GM23338 (cell line): ENCODE measurements around the gene CDH7. TPM values are rescaled to one million over a fixed set of nuclear protein-coding genes. Genes with fewer than 3 reads are reported as not detected.

Experiments used
- ATAC-seq: fragments of 200-7000 bp; cut with Tn5 transposase; 3 replicates; pipeline ENCODE4 v1.9.1; 2020
- DNase-seq: peaks from one replicate; pipeline ENCODE4 v3.0.0-alpha.2; 2015; ENCODE audit warnings: low spot score
- H2AFZ ChIP-seq: fragments of 200-600 bp; sonication (generic); 2 replicates; pipeline ENCODE4 v1.8.0; 2016; ENCODE audit warnings: antibody characterized with exemption, mild to moderate bottlenecking, moderate library complexity
- H3F3A ChIP-seq: fragments of 200-600 bp; sonication (generic); replicated peaks from 2 replicates; pipeline ENCODE4 v1.8.0; 2017; ENCODE audit warnings: antibody characterized with exemption, mixed run types, low read depth
- H3K27ac ChIP-seq: fragments of 200-600 bp; sonication (generic); 2 replicates; pipeline ENCODE4 v1.6.1; 2016; ENCODE audit warnings: low read depth
- H3K27me3 ChIP-seq: fragments of 200-600 bp; sonication (generic); 2 replicates; pipeline ENCODE4 v1.8.0; 2016; ENCODE audit warnings: mild to moderate bottlenecking, mixed run types, moderate library complexity; ENCODE audit not compliant: insufficient read depth
- H3K36me3 ChIP-seq: fragments of 200-600 bp; sonication (generic); 2 replicates; pipeline ENCODE4 v1.8.0; 2016; ENCODE audit warnings: mild to moderate bottlenecking; ENCODE audit not compliant: insufficient read depth
- H3K4me1 ChIP-seq: fragments of 200-600 bp; sonication (generic); 2 replicates; pipeline ENCODE4 v1.8.0; 2016; ENCODE audit warnings: mild to moderate bottlenecking, moderate library complexity; ENCODE audit not compliant: insufficient read depth
- H3K4me2 ChIP-seq: fragments of 200-600 bp; sonication (generic); 2 replicates; pipeline ENCODE4 v1.7.1; 2017; ENCODE audit warnings: mixed run types
- H3K4me3 ChIP-seq: fragments of 200-600 bp; sonication (generic); 2 replicates; pipeline ENCODE4 v1.6.1; 2016; ENCODE audit warnings: mixed run types
- H3K79me2 ChIP-seq: fragments of 200-600 bp; sonication (generic); replicated peaks from 2 replicates; pipeline ENCODE4 v1.8.0; 2017; ENCODE audit warnings: mild to moderate bottlenecking; ENCODE audit not compliant: insufficient read depth
- H3K9me2 ChIP-seq: fragments of 200-600 bp; sonication (generic); 2 replicates; pipeline ENCODE4 v1.8.0; 2017; ENCODE audit not compliant: insufficient read depth
- H4K20me1 ChIP-seq: fragments of 200-600 bp; sonication (generic); replicated peaks from 2 replicates; pipeline ENCODE4 v1.8.0; 2017; ENCODE audit warnings: mild to moderate bottlenecking; ENCODE audit not compliant: insufficient read depth
- H3K27ac Mint-ChIP-seq: 2 replicates; pipeline ENCODE4 v1.8.0; 2020; ENCODE audit warnings: inconsistent platforms, mild to moderate bottlenecking, moderate library complexity, mixed read lengths
- H3K27me3 Mint-ChIP-seq: 3 replicates; pipeline ENCODE4 v1.8.0; 2022; ENCODE audit warnings: low read depth, mild to moderate bottlenecking, moderate library complexity, mixed read lengths, inconsistent platforms; ENCODE audit not compliant: insufficient read depth, poor library complexity
- H3K36me3 Mint-ChIP-seq: 3 replicates; pipeline ENCODE4 v1.8.0; 2021; ENCODE audit warnings: low read depth, mild to moderate bottlenecking, inconsistent platforms, moderate library complexity, mixed read lengths
- H3K4me1 Mint-ChIP-seq: 3 replicates; pipeline ENCODE4 v1.8.0; 2020; ENCODE audit warnings: mild to moderate bottlenecking, inconsistent platforms, mixed read lengths
- H3K4me3 Mint-ChIP-seq: 3 replicates; pipeline ENCODE4 v1.8.0; 2021; ENCODE audit warnings: moderate library complexity, mild to moderate bottlenecking, inconsistent platforms, mixed read lengths
- H3K9me3 Mint-ChIP-seq: 3 replicates; pipeline ENCODE4 v1.8.0; 2020; ENCODE audit warnings: moderate library complexity, mild to moderate bottlenecking, inconsistent platforms, mixed read lengths
- CREB1 ChIP-seq: fragments of 250-450 bp; sonication (Bioruptor Pico); IDR thresholded peaks from 2 replicates; pipeline ENCODE4 v1.5.0; 2020; ENCODE audit warnings: low read depth, mild to moderate bottlenecking, moderate library complexity
- EZH2phosphoT487 ChIP-seq: fragments of 200-600 bp; sonication (generic); IDR thresholded peaks from one replicate; pipeline ENCODE4 v1.8.1; 2018; ENCODE audit warnings: antibody characterized with exemption; ENCODE audit not compliant: unreplicated experiment
- JUNB ChIP-seq: IDR thresholded peaks from one replicate; pipeline ENCODE4 v1.6.1; 2016; ENCODE audit warnings: antibody characterized with exemption; ENCODE audit not compliant: unreplicated experiment
- POLR2AphosphoS5 ChIP-seq: IDR thresholded peaks from 2 replicates; pipeline ENCODE4 v1.6.1; 2016; ENCODE audit warnings: antibody characterized with exemption, low read depth
- REST ChIP-seq: IDR thresholded peaks from one replicate; pipeline ENCODE4 v1.6.1; 2018; ENCODE audit warnings: antibody characterized with exemption; ENCODE audit not compliant: unreplicated experiment
- STAT1 ChIP-seq: IDR thresholded peaks from one replicate; pipeline ENCODE4 v1.6.1; 2016; ENCODE audit warnings: antibody characterized with exemption; ENCODE audit not compliant: unreplicated experiment
- ZNF114 ChIP-seq: fragments of 250-450 bp; sonication (Bioruptor Pico); IDR thresholded peaks from 2 replicates; pipeline ENCODE4 v1.5.0; 2020; ENCODE audit warnings: mild to moderate bottlenecking, moderate library complexity
- ZNF331 ChIP-seq: fragments of 250-450 bp; sonication (Bioruptor Pico); IDR thresholded peaks from 2 replicates; pipeline ENCODE4 v1.5.0; 2020; ENCODE audit warnings: low read depth, mild to moderate bottlenecking, moderate library complexity
- polyA plus RNA-seq: library from polyadenylated mRNA; unstranded; fragments of >200 nt; fragmentation: Nextera tagmentation; extraction: Ambion mirVana; gene quantifications from 2 replicates; pipeline ENCODE4 v1.2.1, GENCODE V29; 2016
- total RNA-seq: library from RNA; depleted of rRNA; stranded (reverse); fragments of >200 nt; shearing (Covaris generic); gene quantifications from 2 replicates; pipeline ENCODE4 v1.2.3, GENCODE V29; 2014
- TF ChIP-seq, protein P1 (sequence below): fragments of 250-450 bp; sonication (Bioruptor Pico); IDR thresholded peaks from 2 replicates; pipeline ENCODE4 v1.5.0; 2020; ENCODE audit warnings: mild to moderate bottlenecking, moderate library complexity
- TF ChIP-seq, protein P2 (sequence below), 2 experiments: fragments of 200-600 bp in 1 of 2; sonication (generic) in 1 of 2; conservative IDR thresholded peaks; 2 replicates each; pipeline versions ENCODE4 v1.5.1 to v1.6.1; 2016 to 2017; ENCODE audit warnings: antibody characterized with exemption in 2 of 2, low read depth in 2 of 2, mild to moderate bottlenecking in 2 of 2, moderate library complexity in 1 of 2

The CDH7 gene
- total and polyA plus RNA-seq, 2 experiments from 2014 or later, result 1.8 TPM

DNA sequence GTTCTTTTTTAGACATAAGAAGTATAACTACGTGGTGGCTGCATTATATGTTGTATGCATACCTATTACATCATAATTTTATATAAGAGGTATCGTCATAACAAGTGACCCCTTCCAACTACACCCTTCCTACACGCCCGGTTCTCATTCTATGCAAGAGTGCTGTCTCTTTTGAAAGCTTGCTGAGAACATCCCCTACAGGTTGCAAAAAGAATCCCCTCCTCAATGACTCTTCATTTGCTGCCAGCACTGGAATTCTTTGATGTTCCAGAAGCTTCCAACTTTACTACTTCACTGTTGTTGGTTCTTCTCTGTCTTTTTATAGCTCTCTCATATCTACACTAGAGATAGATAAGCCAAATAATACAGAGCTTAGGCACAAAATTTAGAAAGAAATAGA lies 66.4 kb downstream of the CDH7 start (continued):
- TF ChIP-seq REST (no peak), CREB1 (CRISPR knock-in tag) (no peak), JUNB (no peak), EZH2phosphoT487 (no peak)

GRCh38 chr18:65821911-65822310 lies 71.1 kb downstream of the CDH7 start:
- no peaks in the 10 kb centered on the region for H3K27me3 Mint-ChIP-seq
- H3K27me3 ChIP-seq, result no peaks in the 10 kb centered on the region
- no peaks in the 10 kb centered on the region for H4K20me1 ChIP-seq
- no peak overlapping the region for H2AFZ ChIP-seq
- no peak overlapping the region for H3K4me3 ChIP-seq
- ATAC-seq, result no peak
- no peaks in the 10 kb centered on the region for H3K9me3 Mint-ChIP-seq
- no peaks in the 10 kb centered on the region for H3K36me3 Mint-ChIP-seq
- no peaks in the 10 kb centered on the region for H3F3A ChIP-seq
- no peaks in the 10 kb centered on the region for H3K36me3 ChIP-seq
- H3K4me1 Mint-ChIP-seq, result no peaks in the 10 kb centered on the region
- H3K27ac ChIP-seq, result no peak overlapping the region
- H3K4me1 ChIP-seq, result no peaks in the 10 kb centered on the region
- H3K4me2 ChIP-seq, result no peak overlapping the region
- H3K4me3 Mint-ChIP-seq, result no peak overlapping the region
- no peaks in the 10 kb centered on the region for H3K9me2 ChIP-seq
- no peak for DNase-seq
- H3K79me2 ChIP-seq, result no peaks in the 10 kb centered on the region
- no peak overlapping the region for H3K27ac Mint-ChIP-seq
- TF ChIP-seq STAT1 (no peak), CREB1 (CRISPR knock-in tag) (no peak), EZH2phosphoT487 (no peak), REST (no peak), ZNF114 (CRISPR knock-in tag) (no peak), ZNF331 (CRISPR knock-in tag) (no peak), POLR2AphosphoS5 (no peak), JUNB (no peak)
- TF ChIP-seq, protein P1, sequence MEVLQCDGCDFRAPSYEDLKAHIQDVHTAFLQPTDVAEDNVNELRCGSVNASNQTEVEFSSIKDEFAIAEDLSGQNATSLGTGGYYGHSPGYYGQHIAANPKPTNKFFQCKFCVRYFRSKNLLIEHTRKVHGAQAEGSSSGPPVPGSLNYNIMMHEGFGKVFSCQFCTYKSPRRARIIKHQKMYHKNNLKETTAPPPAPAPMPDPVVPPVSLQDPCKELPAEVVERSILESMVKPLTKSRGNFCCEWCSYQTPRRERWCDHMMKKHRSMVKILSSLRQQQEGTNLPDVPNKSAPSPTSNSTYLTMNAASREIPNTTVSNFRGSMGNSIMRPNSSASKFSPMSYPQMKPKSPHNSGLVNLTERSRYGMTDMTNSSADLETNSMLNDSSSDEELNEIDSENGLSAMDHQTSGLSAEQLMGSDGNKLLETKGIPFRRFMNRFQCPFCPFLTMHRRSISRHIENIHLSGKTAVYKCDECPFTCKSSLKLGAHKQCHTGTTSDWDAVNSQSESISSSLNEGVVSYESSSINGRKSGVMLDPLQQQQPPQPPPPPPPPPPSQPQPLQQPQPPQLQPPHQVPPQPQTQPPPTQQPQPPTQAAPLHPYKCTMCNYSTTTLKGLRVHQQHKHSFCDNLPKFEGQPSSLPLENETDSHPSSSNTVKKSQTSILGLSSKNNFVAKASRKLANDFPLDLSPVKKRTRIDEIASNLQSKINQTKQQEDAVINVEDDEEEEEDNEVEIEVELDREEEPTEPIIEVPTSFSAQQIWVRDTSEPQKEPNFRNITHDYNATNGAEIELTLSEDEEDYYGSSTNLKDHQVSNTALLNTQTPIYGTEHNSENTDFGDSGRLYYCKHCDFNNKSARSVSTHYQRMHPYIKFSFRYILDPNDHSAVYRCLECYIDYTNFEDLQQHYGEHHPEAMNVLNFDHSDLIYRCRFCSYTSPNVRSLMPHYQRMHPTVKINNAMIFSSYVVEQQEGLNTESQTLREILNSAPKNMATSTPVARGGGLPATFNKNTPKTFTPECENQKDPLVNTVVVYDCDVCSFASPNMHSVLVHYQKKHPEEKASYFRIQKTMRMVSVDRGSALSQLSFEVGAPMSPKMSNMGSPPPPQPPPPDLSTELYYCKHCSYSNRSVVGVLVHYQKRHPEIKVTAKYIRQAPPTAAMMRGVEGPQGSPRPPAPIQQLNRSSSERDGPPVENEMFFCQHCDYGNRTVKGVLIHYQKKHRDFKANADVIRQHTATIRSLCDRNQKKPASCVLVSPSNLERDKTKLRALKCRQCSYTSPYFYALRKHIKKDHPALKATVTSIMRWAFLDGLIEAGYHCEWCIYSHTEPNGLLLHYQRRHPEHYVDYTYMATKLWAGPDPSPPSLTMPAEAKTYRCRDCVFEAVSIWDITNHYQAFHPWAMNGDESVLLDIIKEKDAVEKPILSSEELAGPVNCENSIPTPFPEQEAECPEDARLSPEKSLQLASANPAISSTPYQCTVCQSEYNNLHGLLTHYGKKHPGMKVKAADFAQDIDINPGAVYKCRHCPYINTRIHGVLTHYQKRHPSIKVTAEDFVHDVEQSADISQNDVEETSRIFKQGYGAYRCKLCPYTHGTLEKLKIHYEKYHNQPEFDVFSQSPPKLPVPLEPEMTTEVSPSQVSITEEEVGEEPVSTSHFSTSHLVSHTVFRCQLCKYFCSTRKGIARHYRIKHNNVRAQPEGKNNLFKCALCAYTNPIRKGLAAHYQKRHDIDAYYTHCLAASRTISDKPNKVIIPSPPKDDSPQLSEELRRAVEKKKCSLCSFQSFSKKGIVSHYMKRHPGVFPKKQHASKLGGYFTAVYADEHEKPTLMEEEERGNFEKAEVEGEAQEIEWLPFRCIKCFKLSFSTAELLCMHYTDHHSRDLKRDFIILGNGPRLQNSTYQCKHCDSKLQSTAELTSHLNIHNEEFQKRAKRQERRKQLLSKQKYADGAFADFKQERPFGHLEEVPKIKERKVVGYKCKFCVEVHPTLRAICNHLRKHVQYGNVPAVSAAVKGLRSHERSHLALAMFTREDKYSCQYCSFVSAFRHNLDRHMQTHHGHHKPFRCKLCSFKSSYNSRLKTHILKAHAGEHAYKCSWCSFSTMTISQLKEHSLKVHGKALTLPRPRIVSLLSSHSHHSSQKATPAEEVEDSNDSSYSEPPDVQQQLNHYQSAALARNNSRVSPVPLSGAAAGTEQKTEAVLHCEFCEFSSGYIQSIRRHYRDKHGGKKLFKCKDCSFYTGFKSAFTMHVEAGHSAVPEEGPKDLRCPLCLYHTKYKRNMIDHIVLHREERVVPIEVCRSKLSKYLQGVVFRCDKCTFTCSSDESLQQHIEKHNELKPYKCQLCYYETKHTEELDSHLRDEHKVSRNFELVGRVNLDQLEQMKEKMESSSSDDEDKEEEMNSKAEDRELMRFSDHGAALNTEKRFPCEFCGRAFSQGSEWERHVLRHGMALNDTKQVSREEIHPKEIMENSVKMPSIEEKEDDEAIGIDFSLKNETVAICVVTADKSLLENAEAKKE (CRISPR knock-in tag), result no peak
- TF ChIP-seq, protein P2, sequence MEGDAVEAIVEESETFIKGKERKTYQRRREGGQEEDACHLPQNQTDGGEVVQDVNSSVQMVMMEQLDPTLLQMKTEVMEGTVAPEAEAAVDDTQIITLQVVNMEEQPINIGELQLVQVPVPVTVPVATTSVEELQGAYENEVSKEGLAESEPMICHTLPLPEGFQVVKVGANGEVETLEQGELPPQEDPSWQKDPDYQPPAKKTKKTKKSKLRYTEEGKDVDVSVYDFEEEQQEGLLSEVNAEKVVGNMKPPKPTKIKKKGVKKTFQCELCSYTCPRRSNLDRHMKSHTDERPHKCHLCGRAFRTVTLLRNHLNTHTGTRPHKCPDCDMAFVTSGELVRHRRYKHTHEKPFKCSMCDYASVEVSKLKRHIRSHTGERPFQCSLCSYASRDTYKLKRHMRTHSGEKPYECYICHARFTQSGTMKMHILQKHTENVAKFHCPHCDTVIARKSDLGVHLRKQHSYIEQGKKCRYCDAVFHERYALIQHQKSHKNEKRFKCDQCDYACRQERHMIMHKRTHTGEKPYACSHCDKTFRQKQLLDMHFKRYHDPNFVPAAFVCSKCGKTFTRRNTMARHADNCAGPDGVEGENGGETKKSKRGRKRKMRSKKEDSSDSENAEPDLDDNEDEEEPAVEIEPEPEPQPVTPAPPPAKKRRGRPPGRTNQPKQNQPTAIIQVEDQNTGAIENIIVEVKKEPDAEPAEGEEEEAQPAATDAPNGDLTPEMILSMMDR (conservative IDR thresholded peaks at IDR 0.05; ENCODE audit: low read depth in 2 of 2), result no peak
